Measurements from ENCODE around the gene ACSM6.

The ACSM6 gene

DNA sequence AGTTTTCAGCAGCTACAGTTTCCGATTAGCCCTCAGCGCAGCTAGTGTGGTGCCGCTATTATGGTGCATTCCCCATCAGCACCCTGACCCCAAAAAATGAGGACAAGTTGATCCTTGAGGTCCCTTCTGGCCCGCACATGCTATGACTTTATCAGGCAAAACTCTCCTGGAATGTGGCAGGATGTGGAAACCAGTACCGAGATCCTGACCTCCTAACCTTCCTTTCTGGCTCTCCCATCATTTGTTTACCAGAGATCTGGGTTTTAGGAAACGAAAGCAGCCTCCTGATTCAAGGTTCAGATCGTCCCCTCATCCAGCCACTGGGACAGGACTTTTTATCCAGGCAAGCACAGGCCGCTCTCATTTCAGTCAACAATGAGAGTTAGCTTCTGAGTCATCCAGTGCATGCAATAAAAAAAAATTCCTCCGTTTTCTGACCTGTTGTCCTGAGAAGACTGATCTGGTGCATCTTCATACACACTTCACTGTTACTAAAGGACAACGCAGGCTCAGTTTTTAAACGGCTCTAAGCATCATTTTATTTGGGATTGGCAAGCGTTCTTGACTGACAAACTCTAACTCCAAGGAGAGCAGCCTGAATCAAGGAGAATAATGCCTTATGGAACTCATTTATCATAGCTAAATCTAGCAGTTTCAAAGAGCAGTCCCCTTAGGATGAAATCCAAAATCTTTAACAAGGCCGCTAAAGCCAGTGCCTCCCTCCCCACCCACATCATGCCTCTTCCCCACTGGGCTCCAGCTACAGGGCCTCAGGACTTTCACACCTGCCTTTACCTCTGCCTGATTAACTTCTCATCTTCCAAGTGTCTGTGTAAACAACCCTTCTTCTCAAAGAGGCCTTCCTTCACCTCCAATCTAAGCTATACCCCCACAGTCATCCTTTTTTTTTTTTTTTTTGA lies 79.6 kb downstream of the ACSM6 start:
- DNase-seq, result no peak

DNA sequence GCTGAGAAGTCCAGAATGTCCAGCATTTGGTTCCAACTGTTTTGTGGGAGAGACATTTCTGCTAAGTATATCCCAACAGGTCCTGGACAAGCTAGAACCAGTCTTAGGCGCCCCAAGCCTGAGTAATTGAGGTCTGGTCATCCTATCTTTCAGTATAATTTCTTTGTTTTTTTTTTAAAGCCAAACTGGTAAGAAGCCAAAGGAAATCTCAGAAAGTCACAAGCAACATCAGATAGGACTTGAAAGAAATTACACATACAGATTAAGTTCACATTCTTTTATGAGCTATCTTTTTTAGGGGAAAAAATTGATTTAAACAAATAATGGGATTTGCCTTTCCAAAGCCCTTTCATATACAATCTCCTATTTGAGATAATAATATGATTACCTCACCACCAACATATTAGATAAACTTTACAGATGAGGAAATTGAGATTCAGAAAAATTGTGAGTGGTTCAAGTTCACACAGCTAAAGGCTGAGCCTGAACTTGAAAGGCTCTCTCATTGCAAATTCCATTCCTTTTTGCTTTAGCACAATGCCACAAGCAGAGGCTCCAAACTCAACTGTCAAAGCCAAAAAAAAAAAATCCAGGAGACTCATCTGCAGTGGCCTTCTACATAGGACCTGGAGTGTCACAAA lies 81.8 kb downstream of the ACSM6 start:
- DNase-seq, result no peak

DNA sequence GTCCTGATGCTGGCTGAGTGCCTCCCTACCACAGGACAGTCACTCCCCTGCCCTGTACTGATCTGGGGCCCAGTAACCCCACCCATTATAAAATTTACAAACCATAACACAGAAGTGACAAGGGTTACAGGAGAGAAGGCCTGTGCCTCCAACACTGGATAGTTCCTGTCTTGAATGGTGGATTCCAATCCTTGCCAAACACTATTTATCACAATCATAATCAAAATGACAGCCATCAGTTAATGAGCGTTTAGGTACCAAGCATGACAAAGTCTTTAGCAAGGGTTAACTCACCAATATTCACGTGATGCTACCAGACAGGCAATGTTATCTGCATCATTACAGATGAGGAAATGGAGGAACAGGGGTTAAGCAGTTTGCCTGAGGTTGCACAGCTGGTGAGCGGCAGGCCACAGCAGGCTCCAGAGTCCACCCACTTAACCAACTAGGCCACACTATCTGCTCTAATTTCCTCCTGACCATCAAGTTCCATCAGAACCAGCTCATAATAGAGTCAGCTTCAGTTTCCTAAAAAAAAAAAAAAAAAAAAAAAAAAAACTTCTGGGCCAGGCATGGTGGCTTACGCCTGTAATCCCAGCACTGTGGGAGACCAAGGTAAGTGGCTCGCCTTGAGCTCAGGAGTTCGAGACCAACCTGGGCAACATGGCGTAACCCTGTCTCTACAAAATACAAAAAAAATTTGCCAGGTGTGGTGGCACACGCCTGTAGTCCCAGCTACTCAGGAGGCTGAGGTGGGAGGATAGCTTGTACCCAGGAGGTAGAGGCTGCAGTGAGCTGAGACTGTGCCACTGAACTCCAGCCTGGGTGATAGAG lies 82.5 kb downstream of the ACSM6 start:
- no peak for DNase-seq

DNA sequence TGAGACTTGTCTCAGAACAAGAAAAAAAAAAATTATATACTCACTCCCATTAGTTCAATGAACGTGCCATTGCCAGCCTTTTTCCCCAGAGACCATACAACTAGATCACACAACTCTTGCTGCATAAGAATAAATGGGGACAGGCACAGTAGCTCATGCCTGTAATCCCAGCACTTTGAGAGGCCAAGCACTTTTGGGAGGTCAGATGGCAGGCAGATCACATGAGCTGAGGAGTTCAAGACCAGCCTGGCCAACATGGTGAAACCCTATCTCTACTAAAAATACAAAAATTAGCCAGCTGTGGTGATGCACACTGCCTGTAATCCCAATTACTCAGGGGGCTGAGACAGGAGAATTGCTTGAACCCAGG lies 83.1 kb downstream of the ACSM6 start:
- no peak for DNase-seq

DNA sequence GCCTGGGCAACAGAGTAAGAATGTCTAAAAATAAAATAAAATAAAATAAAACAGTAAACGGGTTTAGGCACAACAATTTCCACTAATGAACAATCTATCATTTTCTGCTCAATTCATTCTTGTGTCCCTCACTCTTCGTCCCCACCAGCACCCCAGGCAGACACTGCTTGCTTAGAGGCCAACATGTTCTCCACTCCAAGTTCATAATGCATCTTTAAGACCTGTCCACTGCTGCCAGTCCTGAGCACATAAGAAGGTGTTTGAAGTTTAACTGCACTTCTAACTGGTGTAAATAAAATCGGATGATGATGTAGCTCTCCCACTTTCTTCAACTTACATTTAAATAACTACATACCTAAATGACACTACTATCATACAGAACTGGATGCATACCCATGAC lies 83.6 kb downstream of the ACSM6 start:
- DNase-seq, result no peak
